ENCODE results near the gene RIMBP2.

RIMBP2 gene

DNA sequence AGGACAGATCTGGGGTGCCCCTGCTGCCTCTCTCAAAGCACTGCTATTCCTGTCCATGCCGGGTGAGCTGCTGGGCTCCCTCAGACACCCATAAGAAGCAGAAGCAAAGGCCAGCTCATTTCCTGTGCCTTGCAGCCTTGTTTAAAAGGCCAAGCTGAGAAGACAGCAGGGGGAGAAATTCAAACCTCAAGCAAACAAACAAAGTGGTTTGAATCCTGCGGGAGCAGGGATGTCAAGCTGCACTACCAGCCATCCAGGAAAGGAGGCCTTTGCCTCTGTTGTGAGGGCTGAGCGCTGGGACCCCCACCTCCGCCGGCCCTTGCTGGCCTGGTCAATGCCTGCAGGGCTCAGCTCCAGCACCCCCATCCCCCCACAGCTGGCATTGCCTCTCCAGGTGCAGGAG, 201.9 kb downstream of the RIMBP2 start:
- Mint-ChIP-seq H3K27ac (no peak overlapping the region), H3K9me3 (no peaks in the 10 kb centered on the region), H3K4me1 (no peaks in the 10 kb centered on the region), H3K27me3 (peaks cover 5% of the 10 kb centered on the region), H3K36me3 (no peaks in the 10 kb centered on the region), H3K4me3 (no peak overlapping the region)

DNA sequence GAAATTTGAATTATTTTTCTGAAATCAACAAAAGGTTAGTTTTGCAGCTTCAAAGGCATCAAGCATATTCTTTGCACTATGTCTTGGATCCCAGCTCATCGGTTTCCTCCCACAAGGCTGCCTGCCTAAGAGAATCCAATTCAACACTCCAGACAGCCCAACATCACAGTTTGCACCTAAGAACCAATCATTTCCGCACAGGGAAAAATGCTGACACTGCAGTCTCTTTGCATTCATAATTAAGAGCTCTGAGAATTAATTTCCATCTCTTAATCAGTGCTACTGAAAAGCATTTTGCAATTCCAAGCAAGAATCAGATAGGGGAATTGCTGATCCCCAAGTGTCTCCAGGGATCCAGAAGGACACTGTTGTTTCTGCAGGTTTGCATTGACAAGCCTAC, 202.5 kb downstream of the RIMBP2 start:
- Mint-ChIP-seq H3K36me3 (no peaks in the 10 kb centered on the region), H3K27me3 (peaks cover 5% of the 10 kb centered on the region), H3K4me3 (no peak overlapping the region), H3K9me3 (no peaks in the 10 kb centered on the region), H3K27ac (no peak overlapping the region), H3K4me1 (no peaks in the 10 kb centered on the region)

DNA sequence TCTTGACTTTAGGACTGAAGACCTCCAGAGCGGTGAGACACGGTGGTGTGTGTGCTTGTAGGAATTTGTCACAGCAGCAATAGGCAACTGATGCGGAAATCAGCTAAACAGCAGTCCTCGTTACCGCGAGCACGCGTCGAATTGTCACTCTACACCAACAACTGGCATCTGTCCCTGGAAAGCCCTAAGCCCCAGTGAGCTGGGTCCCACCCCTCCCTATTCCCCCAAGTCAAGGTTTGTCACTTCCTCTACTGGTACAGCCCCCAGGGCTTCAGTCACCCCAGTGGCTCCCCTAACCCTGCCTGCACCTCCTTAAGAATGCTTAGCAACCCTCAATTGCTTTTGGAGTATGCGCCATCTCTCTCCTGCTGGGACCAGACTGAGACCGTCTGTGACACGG, 204.8 kb downstream of the RIMBP2 start:
- Mint-ChIP-seq H3K4me3 (no peak overlapping the region), H3K4me1 (no peaks in the 10 kb centered on the region), H3K27ac (no peak overlapping the region), H3K27me3 (peaks cover 1% of the 10 kb centered on the region), H3K36me3 (no peaks in the 10 kb centered on the region), H3K9me3 (no peaks in the 10 kb centered on the region)

DNA sequence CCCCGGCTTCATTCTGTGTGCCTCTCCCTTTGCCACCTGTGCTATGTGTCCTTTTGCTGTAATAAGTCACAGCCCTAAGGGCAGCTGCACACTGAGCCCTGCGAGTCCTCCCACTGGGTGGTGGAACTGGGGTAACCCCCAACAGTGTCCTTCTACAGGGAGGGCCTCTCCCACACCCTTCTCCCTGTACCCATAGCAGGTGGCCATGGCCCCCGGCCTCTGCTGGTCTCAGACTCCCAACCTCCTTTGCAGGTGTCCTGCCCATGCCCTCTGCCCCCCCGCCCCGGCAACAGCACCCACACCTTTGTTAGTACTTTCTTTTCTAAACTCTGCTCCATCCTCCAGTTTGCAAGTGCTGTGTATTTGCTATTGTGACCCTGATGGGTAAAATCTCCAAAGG, 206.6 kb downstream of the RIMBP2 start:
- H3K9me3 Mint-ChIP-seq = no peaks in the 10 kb centered on the region
- H3K27ac Mint-ChIP-seq = no peak overlapping the region
- no peak overlapping the region for H3K4me3 Mint-ChIP-seq
- no peaks in the 10 kb centered on the region for H3K36me3 Mint-ChIP-seq
- no peaks in the 10 kb centered on the region for H3K27me3 Mint-ChIP-seq
- H3K4me1 Mint-ChIP-seq = no peaks in the 10 kb centered on the region

DNA sequence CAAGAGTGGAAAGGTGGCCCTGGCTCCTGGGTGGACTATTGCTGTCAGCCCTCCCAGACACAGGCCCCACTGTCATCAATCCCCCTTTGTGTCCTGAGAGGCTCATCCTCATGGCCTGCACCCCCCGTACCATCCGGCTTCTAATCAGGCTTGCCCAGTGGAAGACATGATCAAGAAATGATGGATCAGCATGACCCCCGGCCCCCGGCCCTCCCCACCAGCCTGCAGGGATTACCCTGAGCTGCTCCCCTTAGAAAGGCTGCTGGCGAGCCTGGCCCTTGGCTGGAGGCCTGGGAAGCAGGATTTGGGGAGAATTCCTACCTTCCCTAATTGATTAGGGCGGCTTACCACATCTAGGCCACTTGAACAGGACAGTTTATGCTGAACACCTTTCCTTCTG, 207.3 kb downstream of the RIMBP2 start:
- Mint-ChIP-seq H3K27me3 (no peaks in the 10 kb centered on the region), H3K36me3 (no peaks in the 10 kb centered on the region), H3K4me3 (no peak overlapping the region), H3K4me1 (no peaks in the 10 kb centered on the region), H3K9me3 (no peaks in the 10 kb centered on the region), H3K27ac (no peak overlapping the region)

DNA sequence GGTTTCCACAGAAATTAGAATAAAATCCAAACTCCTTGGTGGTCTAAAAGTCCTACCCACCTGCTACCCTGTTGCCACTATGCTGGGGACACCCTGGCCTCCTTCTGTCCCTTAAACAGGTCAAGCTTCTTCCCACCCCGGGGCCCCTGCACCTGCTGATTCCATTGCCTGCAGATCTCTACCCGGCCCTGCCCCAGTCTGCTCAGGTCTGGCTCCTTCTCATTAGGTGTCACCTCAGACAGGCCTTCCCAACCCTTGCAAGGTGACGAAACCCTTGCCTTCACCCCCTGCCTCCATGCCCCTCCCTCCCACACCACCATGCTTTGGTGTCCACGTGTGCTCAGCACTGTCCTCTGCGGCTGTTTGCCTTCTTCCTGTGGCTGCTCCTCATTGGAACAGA, 207.8 kb downstream of the RIMBP2 start:
- Mint-ChIP-seq H3K27ac (no peak overlapping the region), H3K27me3 (no peaks in the 10 kb centered on the region), H3K9me3 (no peaks in the 10 kb centered on the region), H3K4me3 (no peak overlapping the region), H3K4me1 (no peaks in the 10 kb centered on the region), H3K36me3 (no peaks in the 10 kb centered on the region)

DNA sequence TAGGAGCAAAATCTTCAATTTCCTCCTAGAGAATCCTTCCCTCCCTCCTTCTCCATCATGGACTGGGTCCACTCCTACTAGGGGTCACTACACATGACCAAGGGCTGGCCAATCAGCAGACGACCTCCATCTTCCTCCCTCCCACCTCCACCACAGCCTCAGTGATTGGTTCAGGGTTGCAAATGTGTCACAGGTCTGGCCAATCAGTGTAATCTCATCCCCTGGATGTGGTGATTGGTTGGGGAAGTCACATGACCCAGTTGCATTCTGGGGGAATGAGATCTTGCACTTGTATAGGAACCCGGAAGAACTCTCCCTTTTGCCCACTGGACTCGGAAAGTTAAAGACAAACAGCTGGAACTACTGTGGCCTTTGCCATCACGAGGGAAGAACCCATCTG, 209.3 kb downstream of the RIMBP2 start:
- Mint-ChIP-seq H3K9me3 (no peaks in the 10 kb centered on the region), H3K4me1 (no peaks in the 10 kb centered on the region), H3K4me3 (no peak overlapping the region), H3K27me3 (no peaks in the 10 kb centered on the region), H3K36me3 (no peaks in the 10 kb centered on the region), H3K27ac (no peak overlapping the region)

DNA sequence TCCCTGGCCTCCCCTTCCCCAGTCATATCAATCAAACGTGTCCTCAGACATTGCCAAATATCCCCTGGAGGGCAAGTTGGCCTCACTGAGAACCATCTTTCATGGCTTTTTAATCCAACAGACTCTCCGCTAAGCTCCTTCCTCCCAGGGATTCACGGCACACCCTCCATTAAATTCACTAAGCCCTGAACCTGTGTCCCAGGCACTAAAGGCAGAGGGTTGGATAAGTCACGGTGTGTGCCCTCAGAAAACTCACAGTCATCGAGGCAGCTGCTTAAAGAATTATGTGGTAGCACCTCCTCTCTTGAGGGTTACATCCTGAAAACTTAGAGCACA, 211.3 kb downstream of the RIMBP2 start:
- no peaks in the 10 kb centered on the region for H3K4me1 Mint-ChIP-seq
- H3K27me3 Mint-ChIP-seq = no peaks in the 10 kb centered on the region
- H3K27ac Mint-ChIP-seq = no peak overlapping the region
- H3K9me3 Mint-ChIP-seq = no peaks in the 10 kb centered on the region
- no peaks in the 10 kb centered on the region for H3K36me3 Mint-ChIP-seq
- no peak overlapping the region for H3K4me3 Mint-ChIP-seq

DNA sequence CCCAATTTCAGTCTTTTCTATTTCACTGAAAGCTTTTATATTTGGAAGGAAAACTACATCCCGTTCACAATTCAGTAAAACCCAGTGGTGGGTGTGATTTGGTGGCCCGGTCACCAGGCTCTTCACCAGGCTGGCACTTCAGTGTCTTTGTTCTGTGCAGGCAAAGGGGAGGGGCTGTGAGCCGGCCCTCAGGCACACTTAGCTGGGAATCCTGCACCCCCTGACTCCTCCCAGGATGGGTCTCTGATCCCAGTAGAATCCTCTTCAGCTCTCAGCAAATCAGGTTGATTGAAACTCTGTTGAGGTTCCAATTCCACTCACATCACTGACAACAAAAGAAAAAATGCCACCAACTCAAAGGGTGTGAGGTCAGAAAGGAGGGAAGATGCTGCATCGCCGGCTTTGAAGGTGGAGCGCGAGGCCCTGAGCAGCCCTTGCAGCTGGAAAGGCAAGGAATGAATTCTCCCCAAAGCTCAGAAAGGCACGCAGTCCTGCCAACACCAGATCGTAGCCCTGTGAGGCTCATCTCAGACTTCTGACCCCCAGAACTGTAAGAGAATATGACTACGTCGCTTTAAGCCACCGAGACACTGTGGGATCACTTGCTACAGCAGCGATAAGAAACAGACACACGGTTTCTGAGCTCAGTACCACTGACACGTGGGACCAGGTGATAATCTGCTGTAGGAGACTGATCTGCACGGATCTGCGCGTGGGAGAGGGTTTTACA, 211.8 kb downstream of the RIMBP2 start:
- Mint-ChIP-seq H3K4me3 (no peak overlapping the region), H3K27ac (no peak overlapping the region), H3K4me1 (no peaks in the 10 kb centered on the region), H3K27me3 (no peaks in the 10 kb centered on the region), H3K36me3 (no peaks in the 10 kb centered on the region), H3K9me3 (no peaks in the 10 kb centered on the region)

DNA sequence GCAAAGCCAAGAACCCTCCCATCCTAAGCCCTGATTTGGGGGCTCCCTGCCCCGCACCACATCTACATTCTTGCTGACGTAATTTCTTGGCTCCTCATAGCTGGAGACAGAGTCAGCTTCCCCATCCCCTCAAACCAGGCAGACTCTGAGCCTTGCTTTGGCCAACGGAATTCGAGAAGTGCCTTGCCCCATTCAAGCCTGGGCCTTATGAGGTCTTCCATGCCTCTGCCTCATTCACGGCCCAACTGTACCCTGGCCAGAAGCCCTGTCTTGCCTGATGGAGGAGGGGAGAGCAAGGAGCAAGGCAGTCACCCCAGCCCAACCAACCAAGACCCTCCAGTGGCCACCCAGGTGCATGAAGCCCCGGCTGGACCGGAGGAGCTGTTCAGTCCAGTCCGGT, 214.3 kb downstream of the RIMBP2 start:
- H3K27me3 Mint-ChIP-seq = peaks cover 3% of the 10 kb centered on the region

DNA sequence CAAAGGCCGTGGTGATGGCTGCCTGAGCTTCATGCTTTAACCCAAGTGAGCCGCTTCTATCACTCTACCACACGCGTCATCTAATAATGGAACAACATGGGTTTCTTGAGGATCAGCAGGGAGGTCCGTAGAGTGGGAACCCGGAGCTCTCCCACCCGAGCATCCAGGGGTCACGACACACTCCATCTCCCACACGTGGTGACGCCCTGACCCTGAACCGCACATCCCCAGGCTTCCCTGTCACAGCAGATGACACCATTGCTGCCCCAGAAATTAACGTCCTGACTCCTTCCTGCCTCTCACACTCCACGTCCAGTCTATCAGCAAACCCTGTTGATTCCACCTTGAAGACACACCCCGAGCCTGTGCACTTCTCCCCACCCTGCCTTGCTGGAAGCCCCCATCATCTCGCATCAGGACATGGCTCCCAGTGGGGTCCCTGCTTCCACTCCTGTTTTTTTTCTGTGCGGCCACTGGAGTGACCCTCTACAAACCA, 215.2 kb downstream of the RIMBP2 start:
- no peaks in the 10 kb centered on the region for H3K36me3 Mint-ChIP-seq
- H3K9me3 Mint-ChIP-seq = no peaks in the 10 kb centered on the region
- no peak overlapping the region for H3K4me3 Mint-ChIP-seq
- H3K4me1 Mint-ChIP-seq = no peaks in the 10 kb centered on the region
- H3K27me3 Mint-ChIP-seq = peaks cover 3% of the 10 kb centered on the region
- no peak overlapping the region for H3K27ac Mint-ChIP-seq

More for the DNA sequence above, 214.3 kb downstream of the RIMBP2 start:
- Mint-ChIP-seq H3K4me1 (no peaks in the 10 kb centered on the region), H3K27ac (no peak overlapping the region), H3K4me3 (no peak overlapping the region), H3K36me3 (no peaks in the 10 kb centered on the region), H3K9me3 (no peaks in the 10 kb centered on the region)

DNA sequence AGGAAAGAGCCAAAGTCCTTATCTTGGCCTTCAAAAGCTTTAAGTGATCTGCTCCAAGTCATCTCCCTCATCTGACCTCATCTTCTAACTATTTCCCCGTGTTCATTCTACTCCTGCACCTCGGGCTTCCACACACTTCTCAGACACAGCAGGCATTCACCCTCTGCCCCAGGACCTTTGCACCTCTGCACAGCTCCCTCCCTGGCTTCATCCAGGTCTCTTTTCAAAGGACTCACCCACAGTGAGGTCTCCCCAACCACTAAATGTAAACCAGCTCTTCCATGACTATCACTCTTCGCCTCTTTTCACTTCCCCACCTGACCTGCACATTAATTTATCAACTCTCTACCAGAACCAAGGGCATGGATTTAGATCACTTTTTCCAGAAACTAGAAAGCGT, 216.6 kb downstream of the RIMBP2 start:
- H3K36me3 Mint-ChIP-seq = no peaks in the 10 kb centered on the region
- H3K9me3 Mint-ChIP-seq = no peaks in the 10 kb centered on the region
- no peaks in the 10 kb centered on the region for H3K4me1 Mint-ChIP-seq
- no peak overlapping the region for H3K4me3 Mint-ChIP-seq
- peaks cover 3% of the 10 kb centered on the region for H3K27me3 Mint-ChIP-seq
- H3K27ac Mint-ChIP-seq = no peak overlapping the region

DNA sequence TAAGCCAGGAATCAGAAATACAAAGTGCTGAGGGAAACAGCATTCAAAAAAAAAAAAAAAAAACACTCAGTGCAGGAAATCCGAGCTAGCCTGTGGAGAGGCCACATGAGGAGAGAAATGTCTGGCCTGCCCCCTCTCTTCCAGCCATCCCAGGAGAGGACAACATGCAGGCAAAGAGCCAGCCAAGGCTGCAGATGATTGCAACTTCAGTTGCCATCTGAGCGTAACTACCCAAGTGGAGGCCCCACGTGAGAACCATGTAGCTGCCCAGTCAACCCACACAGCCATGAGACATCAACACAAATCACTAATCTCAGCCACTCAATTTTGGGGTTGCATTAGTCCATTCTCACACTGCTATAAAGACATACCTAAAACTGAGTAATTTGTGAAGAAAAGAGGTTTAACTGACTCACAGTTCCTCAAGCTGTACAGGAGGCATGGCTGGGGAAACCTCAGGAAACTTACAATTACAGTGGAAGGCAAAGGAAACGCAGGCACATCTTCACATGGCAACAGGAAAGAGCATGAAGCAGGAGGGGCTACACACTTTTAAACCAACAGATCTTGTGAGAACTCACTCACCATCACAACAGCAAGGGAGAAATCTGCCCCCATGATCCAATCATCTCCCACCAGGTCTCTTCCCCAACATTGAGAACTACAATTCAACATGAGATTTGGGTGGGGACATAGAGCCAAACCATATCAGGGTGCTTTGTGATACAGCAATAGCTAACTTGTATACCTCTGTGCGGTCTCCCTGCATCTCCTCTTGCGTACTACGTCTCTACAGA, 217.3 kb downstream of the RIMBP2 start:
- Mint-ChIP-seq H3K36me3 (no peaks in the 10 kb centered on the region), H3K4me3 (no peak overlapping the region), H3K9me3 (no peaks in the 10 kb centered on the region), H3K27me3 (peaks cover 3% of the 10 kb centered on the region), H3K4me1 (no peaks in the 10 kb centered on the region), H3K27ac (no peak overlapping the region)

DNA sequence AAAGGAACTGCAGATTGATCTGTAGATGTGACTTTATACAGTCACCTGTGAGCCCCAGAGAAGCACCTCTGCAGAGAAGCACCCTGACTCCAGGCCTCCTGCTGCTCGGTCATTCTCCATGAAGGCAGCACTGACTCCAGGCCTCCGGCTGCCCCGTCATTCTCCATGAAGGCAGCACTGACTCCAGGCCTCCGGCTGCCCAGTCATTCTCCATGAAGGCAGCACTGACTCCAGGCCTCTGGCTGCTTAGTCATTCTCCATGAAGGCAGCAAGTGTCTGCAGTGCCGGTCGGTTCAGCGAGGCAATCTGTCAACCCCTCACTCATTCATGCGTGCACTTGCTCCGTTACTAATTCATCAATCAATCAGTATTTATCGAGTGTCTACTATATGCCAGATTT, 218.1 kb downstream of the RIMBP2 start:
- Mint-ChIP-seq H3K36me3 (no peaks in the 10 kb centered on the region), H3K4me1 (no peaks in the 10 kb centered on the region), H3K4me3 (no peak overlapping the region), H3K27me3 (peaks cover 3% of the 10 kb centered on the region), H3K27ac (no peak overlapping the region), H3K9me3 (no peaks in the 10 kb centered on the region)

DNA sequence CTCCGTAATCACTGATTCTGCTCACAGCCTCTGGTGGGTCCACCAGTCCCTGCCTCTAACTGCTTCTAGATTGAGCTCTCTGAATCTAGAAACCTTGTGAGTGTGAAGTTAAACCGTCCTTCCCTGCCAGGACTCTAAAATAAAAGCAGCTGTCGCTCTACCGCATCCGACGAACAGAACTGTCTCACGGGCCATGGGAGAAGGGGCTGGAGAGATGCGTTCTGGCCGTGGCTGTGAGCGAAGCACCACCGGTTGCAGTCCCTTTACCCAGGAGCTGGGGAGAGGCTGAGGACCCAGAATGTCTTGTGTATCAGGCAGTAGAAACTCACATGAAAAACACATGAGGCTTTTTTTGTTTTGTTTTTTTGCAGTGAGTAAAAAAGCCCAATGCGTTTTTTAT, 218.8 kb downstream of the RIMBP2 start:
- Mint-ChIP-seq H3K36me3 (no peaks in the 10 kb centered on the region), H3K27me3 (peaks cover 3% of the 10 kb centered on the region), H3K4me3 (no peak overlapping the region), H3K27ac (no peak overlapping the region), H3K9me3 (no peaks in the 10 kb centered on the region), H3K4me1 (no peaks in the 10 kb centered on the region)

DNA sequence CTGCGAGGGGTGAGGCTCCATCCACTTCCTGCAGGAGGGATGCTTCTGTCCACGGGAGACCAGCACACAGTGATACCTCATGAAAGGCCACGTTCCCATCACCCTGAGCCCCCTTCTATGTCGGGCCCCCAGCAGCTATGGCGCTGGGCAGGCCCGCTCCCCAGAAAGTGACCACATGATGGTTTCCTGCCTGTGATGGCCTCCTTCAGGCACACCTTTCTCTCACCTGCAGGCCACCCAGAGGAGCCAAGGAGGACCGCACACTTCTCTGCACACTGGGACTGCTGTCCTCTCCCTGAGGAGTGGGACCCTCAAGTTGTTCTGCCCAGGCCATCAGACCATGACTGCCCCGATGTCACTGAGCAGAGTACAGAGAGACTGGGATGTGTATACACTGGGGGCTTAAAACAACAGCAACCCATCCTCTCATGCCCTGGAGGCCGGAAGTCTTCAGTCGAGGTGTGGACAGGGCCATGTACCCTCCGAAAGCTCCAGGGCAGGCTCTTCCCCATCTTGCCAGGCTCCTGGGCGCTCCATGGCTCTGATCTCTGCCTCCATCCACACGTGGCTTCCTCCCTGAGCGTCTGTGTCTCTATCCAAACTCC, 219.5 kb downstream of the RIMBP2 start:
- Mint-ChIP-seq H3K4me3 (no peak overlapping the region), H3K27ac (no peak overlapping the region), H3K27me3 (peaks cover 3% of the 10 kb centered on the region), H3K4me1 (no peaks in the 10 kb centered on the region), H3K9me3 (no peaks in the 10 kb centered on the region), H3K36me3 (no peaks in the 10 kb centered on the region)

Measured in activated naive CD4-positive, alpha-beta T cell treated with anti-CD3 and anti-CD28 coated beads, Interleukin-2, amount 50 U/mL, for 24 hours (primary cell).